ENCODE measurements around the gene CTXN1. TPM values are rescaled to one million over a fixed set of nuclear protein-coding genes. Genes with fewer than 3 reads are reported as not detected.

The CTXN1 gene
- total RNA-seq, 1 experiment from 2014 or later, result 71.7 TPM

DNA sequence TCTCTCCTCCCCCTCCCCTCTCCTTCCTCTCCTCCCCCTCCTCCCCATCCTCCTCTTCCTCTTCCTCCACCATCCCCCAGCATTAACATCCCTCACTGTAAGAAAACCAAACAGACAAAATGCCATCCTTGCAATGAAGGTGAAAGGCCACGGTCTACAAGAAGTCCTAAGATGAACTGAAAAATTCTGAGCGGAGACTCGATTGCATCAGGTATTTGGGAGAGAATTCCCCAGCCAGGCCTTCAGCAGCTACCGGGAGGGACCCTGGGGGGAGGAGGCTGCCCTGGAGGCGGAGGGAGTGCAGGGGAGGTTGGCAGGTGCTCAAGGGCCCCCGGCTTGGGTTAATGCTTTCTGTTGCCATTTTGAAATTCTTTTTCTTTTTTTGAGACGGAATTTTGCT is 27.6 kb upstream of the CTXN1 start:
- POLR2A ChIA-PET (ENCODE audit: low non-redundant PET), result interaction anchor here (0.6 kb wide), 1 partner anchor 25 kb away, joined by 3 read pairs; no protein-coding TSS in a partner anchor

DNA sequence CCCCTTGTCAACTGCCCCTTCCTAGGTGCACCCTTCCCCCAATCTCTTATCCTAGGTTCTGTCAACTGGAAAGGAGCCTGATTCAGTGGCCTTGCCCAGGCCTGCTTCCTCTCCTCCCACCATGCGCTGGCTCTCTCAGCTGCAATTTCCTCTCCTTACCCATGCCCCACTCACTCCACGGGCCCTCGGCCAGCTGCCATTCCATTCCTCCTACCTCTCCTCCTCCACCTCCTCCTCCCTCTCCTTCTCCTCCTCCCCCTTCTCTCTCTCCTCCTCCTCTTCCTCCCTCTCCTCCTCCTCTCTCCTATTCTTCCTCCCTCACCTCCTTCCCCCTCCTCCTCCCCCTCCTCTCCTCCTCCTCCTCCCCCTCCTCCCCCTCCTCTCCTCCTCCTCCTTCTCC is 27.1 kb upstream of the CTXN1 start:
- intact Hi-C loops (cut with micrococcal nuclease; ENCODE audit: unreplicated experiment), result no loop called here
- Histone ChIP-seq H3K27ac (ENCODE audit: low read depth, low read length, poor library complexity, severe bottlenecking) (no peak overlapping the region), H3K27me3 (replicated peaks; ENCODE audit: insufficient read depth, low read depth, low read length, poor library complexity) (no peaks in the 10 kb centered on the region), H3K4me3 (ENCODE audit: low read depth, low read length, poor library complexity, severe bottlenecking) (no peak overlapping the region), H3K36me3 (ENCODE audit: insufficient read depth, low read length, poor library complexity, severe bottlenecking) (no peaks in the 10 kb centered on the region), H3K4me1 (ENCODE audit: insufficient read depth, low read length, poor library complexity, severe bottlenecking) (no peaks in the 10 kb centered on the region), H3K9me3 (ENCODE audit: low read depth, low read length, poor library complexity, severe bottlenecking) (no peaks in the 10 kb centered on the region)
- BruUV-seq (replicated peaks), result no TSS peak
- ChIA-PET POLR2A (ENCODE audit: low non-redundant PET) (no interaction called here), CTCF (interaction anchor here (0.7 to 1.1 kb wide), 2 partner anchors 9 to 513 kb away, joined by 4 to 5 read pairs; no protein-coding TSS in a partner anchor)
- TF ChIP-seq, protein P1, sequence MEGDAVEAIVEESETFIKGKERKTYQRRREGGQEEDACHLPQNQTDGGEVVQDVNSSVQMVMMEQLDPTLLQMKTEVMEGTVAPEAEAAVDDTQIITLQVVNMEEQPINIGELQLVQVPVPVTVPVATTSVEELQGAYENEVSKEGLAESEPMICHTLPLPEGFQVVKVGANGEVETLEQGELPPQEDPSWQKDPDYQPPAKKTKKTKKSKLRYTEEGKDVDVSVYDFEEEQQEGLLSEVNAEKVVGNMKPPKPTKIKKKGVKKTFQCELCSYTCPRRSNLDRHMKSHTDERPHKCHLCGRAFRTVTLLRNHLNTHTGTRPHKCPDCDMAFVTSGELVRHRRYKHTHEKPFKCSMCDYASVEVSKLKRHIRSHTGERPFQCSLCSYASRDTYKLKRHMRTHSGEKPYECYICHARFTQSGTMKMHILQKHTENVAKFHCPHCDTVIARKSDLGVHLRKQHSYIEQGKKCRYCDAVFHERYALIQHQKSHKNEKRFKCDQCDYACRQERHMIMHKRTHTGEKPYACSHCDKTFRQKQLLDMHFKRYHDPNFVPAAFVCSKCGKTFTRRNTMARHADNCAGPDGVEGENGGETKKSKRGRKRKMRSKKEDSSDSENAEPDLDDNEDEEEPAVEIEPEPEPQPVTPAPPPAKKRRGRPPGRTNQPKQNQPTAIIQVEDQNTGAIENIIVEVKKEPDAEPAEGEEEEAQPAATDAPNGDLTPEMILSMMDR (conservative IDR thresholded peaks at IDR 0.05; ENCODE audit: low read depth, low read length), result no peak
- no peak for TF ChIP-seq EZH2 (IDR thresholded peaks at IDR 0.05; ENCODE audit: borderline replicate concordance, low read depth, low read length, poor library complexity, severe bottlenecking)
- no peak for DNase-seq (ENCODE audit: low spot score)

More for the DNA sequence above, 27.6 kb upstream of the CTXN1 start:
- Histone ChIP-seq H3K27me3 (replicated peaks; ENCODE audit: insufficient read depth, low read depth, low read length, poor library complexity) (no peaks in the 10 kb centered on the region), H3K9me3 (ENCODE audit: low read depth, low read length, poor library complexity, severe bottlenecking) (no peaks in the 10 kb centered on the region), H3K4me1 (ENCODE audit: insufficient read depth, low read length, poor library complexity, severe bottlenecking) (no peaks in the 10 kb centered on the region), H3K4me3 (ENCODE audit: low read depth, low read length, poor library complexity, severe bottlenecking) (no peak overlapping the region), H3K36me3 (ENCODE audit: insufficient read depth, low read length, poor library complexity, severe bottlenecking) (no peaks in the 10 kb centered on the region), H3K27ac (ENCODE audit: low read depth, low read length, poor library complexity, severe bottlenecking) (no peak overlapping the region)
- no peak for DNase-seq (ENCODE audit: low spot score)
- TF ChIP-seq EZH2 (IDR thresholded peaks at IDR 0.05; ENCODE audit: borderline replicate concordance, low read depth, low read length, poor library complexity, severe bottlenecking), result no peak
- TF ChIP-seq, protein P1 (conservative IDR thresholded peaks at IDR 0.05; ENCODE audit: low read depth, low read length), result no peak
- no TSS peak for BruUV-seq (replicated peaks)
- CTCF ChIA-PET, result no interaction called here
- intact Hi-C loops (cut with micrococcal nuclease; ENCODE audit: unreplicated experiment), result no loop called here

DNA sequence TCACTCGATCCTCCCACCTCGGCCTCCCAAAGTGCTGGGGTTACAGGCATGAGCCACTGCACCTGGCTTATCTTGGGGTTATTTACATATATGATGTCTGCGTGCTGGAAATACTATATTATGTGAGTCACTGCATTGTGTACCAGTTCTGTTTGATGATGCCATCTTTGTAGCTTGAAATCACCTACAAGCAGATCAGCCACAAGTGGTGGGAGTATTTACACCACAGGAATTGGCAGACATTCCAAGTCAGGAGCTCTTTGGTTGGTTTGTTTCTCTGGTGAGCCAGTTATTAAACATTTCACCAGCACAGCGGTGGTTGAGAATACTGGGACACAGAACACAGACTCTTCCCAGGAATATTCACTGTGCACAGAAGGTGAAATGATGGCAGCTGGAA is 22.0 kb upstream of the CTXN1 start:
- no peak overlapping the region for H3K27ac ChIP-seq (ENCODE audit: low read depth, low read length, poor library complexity, severe bottlenecking)
- H3K36me3 ChIP-seq (ENCODE audit: insufficient read depth, low read length, poor library complexity, severe bottlenecking), result no peaks in the 10 kb centered on the region
- no peaks in the 10 kb centered on the region for H3K27me3 ChIP-seq (replicated peaks; ENCODE audit: insufficient read depth, low read depth, low read length, poor library complexity)
- TF ChIP-seq, protein P1 (conservative IDR thresholded peaks at IDR 0.05; ENCODE audit: low read depth, low read length), result no peak
- no peak for TF ChIP-seq EZH2 (IDR thresholded peaks at IDR 0.05; ENCODE audit: borderline replicate concordance, low read depth, low read length, poor library complexity, severe bottlenecking)
- H3K4me3 ChIP-seq (ENCODE audit: low read depth, low read length, poor library complexity, severe bottlenecking), result no peak overlapping the region
- no peak for DNase-seq (ENCODE audit: low spot score)
- no TSS peak for BruUV-seq (replicated peaks)
- intact Hi-C loops (cut with micrococcal nuclease; ENCODE audit: unreplicated experiment), result no loop called here
- H3K4me1 ChIP-seq (ENCODE audit: insufficient read depth, low read length, poor library complexity, severe bottlenecking), result no peaks in the 10 kb centered on the region
- no peaks in the 10 kb centered on the region for H3K9me3 ChIP-seq (ENCODE audit: low read depth, low read length, poor library complexity, severe bottlenecking)
- ChIA-PET CTCF (no interaction called here), POLR2A (ENCODE audit: low non-redundant PET) (no interaction called here)
